IPS DF 6.9 (cell line): Measurements from ENCODE around the gene IL12RB1.
"Not testable (repeated sequence)": the region's sequence is repeated elsewhere in the genome, so short reads cannot be mapped to it uniquely, and the experiment has no call there.

ENCODE experiments used
- DNase-seq: peaks from one replicate; pipeline ENCODE4 v3.0.0-alpha.2; 2013; ENCODE audit warnings: low read depth, low spot score
- H3K27ac ChIP-seq: one replicate; pipeline ENCODE4 v1.5.1; 2013; ENCODE audit warnings: low read length, control low read depth
- H3K27me3 ChIP-seq: 2 replicates; pipeline ENCODE4 v1.6.1; 2013; ENCODE audit warnings: mild to moderate bottlenecking, low read length; ENCODE audit not compliant: control insufficient read depth, insufficient read depth
- H3K36me3 ChIP-seq: 2 replicates; pipeline ENCODE4 v1.6.1; 2013; ENCODE audit warnings: low read length; ENCODE audit not compliant: control insufficient read depth, insufficient read depth
- H3K4me1 ChIP-seq: 2 replicates; pipeline ENCODE4 v1.6.1; 2013; ENCODE audit warnings: low read length; ENCODE audit not compliant: control insufficient read depth, insufficient read depth
- H3K4me3 ChIP-seq: 2 replicates; pipeline ENCODE4 v1.5.1; 2013; ENCODE audit warnings: mild to moderate bottlenecking, low read length
- H3K9me3 ChIP-seq: 2 replicates; pipeline ENCODE4 v1.6.1; 2013; ENCODE audit warnings: low read length, inconsistent platforms; ENCODE audit not compliant: control insufficient read depth, insufficient read depth
- WGBS: extraction: QIAGEN DNeasy Blood & Tissue Kit; methylation state at CpG from one replicate; pipeline ENCODE4 v1.1.7; 2013; ENCODE audit warnings: mixed read lengths, missing lambda C conversion rate; ENCODE audit not compliant: insufficient read length, insufficient coverage; 5-methylcytosine and 5-hydroxymethylcytosine counted together

The IL12RB1 gene

DNA sequence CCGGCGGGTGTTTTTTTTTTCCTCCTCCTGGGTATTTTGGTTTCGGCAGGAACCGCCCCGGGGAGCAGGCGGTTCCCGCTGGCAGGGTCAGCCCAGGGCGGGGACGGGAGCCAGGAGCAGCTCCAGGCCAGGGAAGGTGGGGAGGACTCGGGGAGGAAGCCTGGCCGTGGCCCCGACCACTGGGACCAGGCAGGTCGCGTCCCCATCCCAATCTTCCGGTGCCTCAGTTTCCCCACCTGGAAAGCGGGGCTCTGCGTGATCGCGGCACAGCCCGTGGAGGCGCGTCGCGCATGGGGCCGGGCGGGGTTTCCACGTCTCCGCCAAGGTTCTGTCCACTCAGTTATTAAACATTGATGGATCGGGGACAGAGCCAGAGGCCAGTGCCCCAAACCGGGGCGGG lies 34.8 kb downstream of the IL12RB1 start:
- Histone ChIP-seq H3K36me3 (no peaks in the 10 kb centered on the region; the same call in 1 of the 2 replicates), H3K9me3 (no peaks in the 10 kb centered on the region), H3K27ac (no peak overlapping the region), H3K4me3 (no peak overlapping the region), H3K4me1 (0 out of 2 replicates have a peak, but pooled peaks cover 2% of the 10 kb centered on the region), H3K27me3 (no peaks in the 10 kb centered on the region)
- WGBS, result no CpG with 5 or more reads among the region's 31 CpGs
- DNase-seq, result no peak

GRCh38 chr19:18049385-18049784 lies 37.3 kb downstream of the IL12RB1 start:
- no peak for DNase-seq
- Histone ChIP-seq H3K9me3 (no peaks in the 10 kb centered on the region), H3K27me3 (no peaks in the 10 kb centered on the region), H3K27ac (no peak overlapping the region), H3K4me3 (no peak overlapping the region), H3K36me3 (no peaks in the 10 kb centered on the region; the same call in 1 of the 2 replicates), H3K4me1 (0 out of 2 replicates have a peak, but pooled peaks cover 2% of the 10 kb centered on the region)
- no CpG with 5 or more reads among the region's 10 CpGs for WGBS

DNA sequence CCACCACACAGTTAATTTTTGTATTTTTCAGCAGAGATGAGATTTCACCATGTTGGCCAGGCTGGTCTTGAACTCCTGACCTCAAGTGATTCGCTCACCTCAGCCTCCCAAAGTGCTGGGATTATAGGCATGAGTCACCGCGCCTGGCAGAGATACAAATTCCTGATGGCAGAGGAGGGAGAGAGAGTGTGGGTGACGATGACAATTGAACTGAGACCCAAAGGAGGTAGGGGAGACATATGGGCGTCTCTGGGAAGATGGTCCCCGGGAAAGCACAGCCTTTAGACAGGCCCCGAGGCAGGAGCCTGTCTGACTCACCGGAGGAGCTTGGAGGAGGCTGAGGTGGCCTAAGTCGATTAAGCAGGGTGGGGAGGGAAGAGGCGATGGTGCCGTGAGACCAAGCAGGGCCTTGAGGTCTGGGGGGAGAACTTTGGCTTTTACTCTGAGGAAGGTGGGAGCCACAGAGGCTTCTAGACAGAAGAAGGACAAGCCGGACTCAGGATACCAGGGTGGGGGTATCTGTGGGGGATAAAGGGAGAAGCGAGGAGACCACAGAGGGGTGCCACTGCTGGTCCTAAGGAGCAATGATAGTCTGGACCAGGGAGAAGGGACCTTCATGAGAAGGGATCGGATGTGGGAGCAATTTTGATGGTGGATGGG lies 40.5 kb downstream of the IL12RB1 start:
- Histone ChIP-seq H3K27me3 (no peaks in the 10 kb centered on the region), H3K4me1 (no peaks in the 10 kb centered on the region), H3K27ac (no peak overlapping the region), H3K36me3 (no peaks in the 10 kb centered on the region; the same call in 1 of the 2 replicates), H3K4me3 (no peak overlapping the region), H3K9me3 (no peaks in the 10 kb centered on the region)
- no CpG with 5 or more reads among the region's 14 CpGs for WGBS
- no peak for DNase-seq

- no CpG with 5 or more reads among the region's 7 CpGs for WGBS
- no peaks in the 10 kb centered on the region for H3K27me3 ChIP-seq
- no peaks in the 10 kb centered on the region for H3K9me3 ChIP-seq
- H3K4me1 ChIP-seq, result no peaks in the 10 kb centered on the region
- no peak overlapping the region for H3K27ac ChIP-seq
- no peaks in the 10 kb centered on the region; the same call in 1 of the 2 replicates for H3K36me3 ChIP-seq
- no peak overlapping the region for H3K4me3 ChIP-seq
- no peak for DNase-seq
Measured at GRCh38 chr19:18045307-18046050, 41.3 kb downstream of the IL12RB1 start.

GRCh38 chr19:18044825-18045304 lies 41.9 kb downstream of the IL12RB1 start:
- Histone ChIP-seq H3K4me3 (no peak overlapping the region), H3K27me3 (no peaks in the 10 kb centered on the region)

GRCh38 chr19:18043676-18044075 lies 43.1 kb downstream of the IL12RB1 start:
- H3K4me3 ChIP-seq, result no peak overlapping the region
- H3K27me3 ChIP-seq, result no peaks in the 10 kb centered on the region
- no peak overlapping the region for H3K27ac ChIP-seq
- H3K36me3 ChIP-seq, result no peaks in the 10 kb centered on the region
- WGBS, result no CpG with 5 or more reads among the region's 3 CpGs
- no peaks in the 10 kb centered on the region for H3K4me1 ChIP-seq
- DNase-seq, result no peak
- no peaks in the 10 kb centered on the region for H3K9me3 ChIP-seq

More at GRCh38 chr19:18044825-18045304, 41.9 kb downstream of the IL12RB1 start:
- no peaks in the 10 kb centered on the region; the same call in 1 of the 2 replicates for H3K36me3 ChIP-seq
- WGBS, result no CpG with 5 or more reads among the region's 12 CpGs
- DNase-seq, result no peak
- no peaks in the 10 kb centered on the region for H3K4me1 ChIP-seq
- H3K27ac ChIP-seq, result no peak overlapping the region
- H3K9me3 ChIP-seq, result no peaks in the 10 kb centered on the region

DNA sequence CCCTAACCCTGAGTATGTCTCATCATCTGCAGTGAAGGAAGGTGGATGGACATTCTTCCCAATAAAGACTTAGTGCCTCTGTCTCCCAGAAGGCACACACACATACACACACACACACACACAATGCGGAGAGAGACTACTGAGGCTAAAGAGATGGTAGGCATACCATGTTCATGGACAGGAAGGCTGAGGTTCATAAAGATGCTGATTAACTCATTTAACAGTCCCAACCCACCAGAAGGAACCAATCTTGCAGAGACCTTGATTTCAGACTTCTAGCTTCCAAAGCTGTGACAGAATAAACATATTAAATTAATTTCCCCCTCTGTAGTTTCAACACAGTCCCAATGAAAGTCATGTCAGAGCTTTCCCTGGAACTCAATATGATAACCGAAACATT lies 45.7 kb downstream of the IL12RB1 start:
- Histone ChIP-seq H3K4me3 (no peak overlapping the region), H3K9me3 (no peaks in the 10 kb centered on the region), H3K4me1 (no peaks in the 10 kb centered on the region), H3K27me3 (no peaks in the 10 kb centered on the region; the same call in 1 of the 2 replicates), H3K36me3 (no peaks in the 10 kb centered on the region), H3K27ac (no peak overlapping the region)
- WGBS, result no CpG with 5 or more reads among the region's 2 CpGs
- no peak for DNase-seq

DNA sequence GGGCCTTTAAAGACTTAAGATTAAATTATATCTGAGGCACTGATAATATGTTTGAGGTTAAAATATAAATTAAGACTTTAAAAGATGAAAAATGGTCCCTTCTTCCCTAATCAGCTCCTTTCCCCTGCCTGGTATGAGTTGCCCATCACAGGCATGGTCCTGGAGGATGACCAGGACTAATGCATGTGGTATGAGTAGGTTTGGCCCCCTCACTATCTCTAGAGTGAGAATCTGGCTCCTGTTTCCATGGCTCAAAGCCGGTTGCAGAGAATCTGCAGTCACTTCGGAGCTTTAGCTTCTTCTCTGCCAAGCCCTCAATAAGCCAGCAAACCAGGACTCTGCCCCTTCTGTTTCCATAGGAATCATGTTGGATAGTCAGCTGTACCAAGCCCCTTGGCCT lies 54.6 kb downstream of the IL12RB1 start:
- H3K9me3 ChIP-seq, H3K36me3 ChIP-seq, H3K27me3 ChIP-seq, H3K4me3 ChIP-seq, H3K27ac ChIP-seq, DNase-seq, H3K4me1 ChIP-seq: not testable (repeated sequence)
- WGBS, result no CpG with 5 or more reads among the region's 2 CpGs

- not testable (repeated sequence) for H3K4me1 ChIP-seq, H3K27ac ChIP-seq, H3K27me3 ChIP-seq, H3K36me3 ChIP-seq, DNase-seq, H3K9me3 ChIP-seq, H3K4me3 ChIP-seq
- WGBS, result no CpG with 5 or more reads among the region's 5 CpGs
Measured at GRCh38 chr19:18031401-18031800, 55.3 kb downstream of the IL12RB1 start.

GRCh38 chr19:18029617-18030338 lies 57.0 kb downstream of the IL12RB1 start:
- H3K9me3 ChIP-seq, result no peaks in the 10 kb centered on the region
- no peak overlapping the region for H3K27ac ChIP-seq
- no peaks in the 10 kb centered on the region for H3K36me3 ChIP-seq
- whole genome bisulfite sequencing, result no CpG with 5 or more reads among the region's 8 CpGs
- no peak overlapping the region for H3K4me3 ChIP-seq
- DNase-seq, result no peak
- H3K27me3 ChIP-seq, result no peaks in the 10 kb centered on the region
- no peaks in the 10 kb centered on the region for H3K4me1 ChIP-seq
